Measurements from ENCODE around the gene POU3F1.

Gene POU3F1

DNA sequence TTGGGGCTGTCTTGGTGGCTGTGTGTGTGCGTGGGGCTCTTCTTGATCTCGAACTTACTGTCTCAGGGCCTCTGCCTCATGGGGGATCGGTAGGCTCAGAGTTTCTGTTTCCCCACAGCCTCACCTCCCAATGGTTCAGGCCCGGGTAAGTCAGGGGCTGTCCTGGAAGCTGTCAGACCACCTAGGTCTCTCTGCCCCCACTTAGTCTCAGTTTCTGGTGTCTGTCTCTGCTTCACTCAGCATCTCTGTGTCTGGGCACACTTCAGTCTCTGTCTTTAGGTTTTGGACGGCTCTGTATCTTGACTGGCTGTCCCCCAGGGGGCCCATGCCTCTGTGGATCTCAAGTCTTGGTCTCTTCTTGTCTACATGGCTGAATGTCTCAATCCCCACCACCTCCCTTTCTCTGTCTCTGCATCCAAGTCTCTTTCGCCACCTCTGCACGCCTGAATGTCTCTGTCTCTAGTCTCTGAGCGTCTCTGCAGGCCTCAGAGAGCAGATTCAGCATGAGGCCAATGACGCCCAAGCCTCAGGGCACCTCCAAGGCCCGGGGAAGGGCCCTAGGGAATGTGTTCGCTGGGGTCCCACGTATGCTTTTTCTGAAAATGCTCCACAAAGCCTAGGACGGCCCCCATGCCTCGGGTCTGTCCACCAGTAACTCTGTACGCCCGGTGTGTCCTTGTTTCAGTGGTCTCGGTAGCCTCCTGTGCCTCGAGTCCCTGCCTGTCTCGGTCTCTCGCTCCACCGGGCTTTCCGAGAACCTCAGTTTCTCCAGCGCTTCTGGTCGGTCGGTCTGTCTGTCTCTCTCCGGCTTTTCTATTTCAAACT lies 42.1 kb downstream of the POU3F1 start:
- DNase-seq (ENCODE audit: low read depth) = no peak
- H3K4me3 ChIP-seq (ENCODE audit: low read length) = peak overlapping the region; percentile 77
- TF ChIP-seq, protein P1, sequence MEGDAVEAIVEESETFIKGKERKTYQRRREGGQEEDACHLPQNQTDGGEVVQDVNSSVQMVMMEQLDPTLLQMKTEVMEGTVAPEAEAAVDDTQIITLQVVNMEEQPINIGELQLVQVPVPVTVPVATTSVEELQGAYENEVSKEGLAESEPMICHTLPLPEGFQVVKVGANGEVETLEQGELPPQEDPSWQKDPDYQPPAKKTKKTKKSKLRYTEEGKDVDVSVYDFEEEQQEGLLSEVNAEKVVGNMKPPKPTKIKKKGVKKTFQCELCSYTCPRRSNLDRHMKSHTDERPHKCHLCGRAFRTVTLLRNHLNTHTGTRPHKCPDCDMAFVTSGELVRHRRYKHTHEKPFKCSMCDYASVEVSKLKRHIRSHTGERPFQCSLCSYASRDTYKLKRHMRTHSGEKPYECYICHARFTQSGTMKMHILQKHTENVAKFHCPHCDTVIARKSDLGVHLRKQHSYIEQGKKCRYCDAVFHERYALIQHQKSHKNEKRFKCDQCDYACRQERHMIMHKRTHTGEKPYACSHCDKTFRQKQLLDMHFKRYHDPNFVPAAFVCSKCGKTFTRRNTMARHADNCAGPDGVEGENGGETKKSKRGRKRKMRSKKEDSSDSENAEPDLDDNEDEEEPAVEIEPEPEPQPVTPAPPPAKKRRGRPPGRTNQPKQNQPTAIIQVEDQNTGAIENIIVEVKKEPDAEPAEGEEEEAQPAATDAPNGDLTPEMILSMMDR (IDR thresholded peaks at IDR 0.05; ENCODE audit: insufficient read depth, low read depth, low read length, missing control alignments) = no peak

DNA sequence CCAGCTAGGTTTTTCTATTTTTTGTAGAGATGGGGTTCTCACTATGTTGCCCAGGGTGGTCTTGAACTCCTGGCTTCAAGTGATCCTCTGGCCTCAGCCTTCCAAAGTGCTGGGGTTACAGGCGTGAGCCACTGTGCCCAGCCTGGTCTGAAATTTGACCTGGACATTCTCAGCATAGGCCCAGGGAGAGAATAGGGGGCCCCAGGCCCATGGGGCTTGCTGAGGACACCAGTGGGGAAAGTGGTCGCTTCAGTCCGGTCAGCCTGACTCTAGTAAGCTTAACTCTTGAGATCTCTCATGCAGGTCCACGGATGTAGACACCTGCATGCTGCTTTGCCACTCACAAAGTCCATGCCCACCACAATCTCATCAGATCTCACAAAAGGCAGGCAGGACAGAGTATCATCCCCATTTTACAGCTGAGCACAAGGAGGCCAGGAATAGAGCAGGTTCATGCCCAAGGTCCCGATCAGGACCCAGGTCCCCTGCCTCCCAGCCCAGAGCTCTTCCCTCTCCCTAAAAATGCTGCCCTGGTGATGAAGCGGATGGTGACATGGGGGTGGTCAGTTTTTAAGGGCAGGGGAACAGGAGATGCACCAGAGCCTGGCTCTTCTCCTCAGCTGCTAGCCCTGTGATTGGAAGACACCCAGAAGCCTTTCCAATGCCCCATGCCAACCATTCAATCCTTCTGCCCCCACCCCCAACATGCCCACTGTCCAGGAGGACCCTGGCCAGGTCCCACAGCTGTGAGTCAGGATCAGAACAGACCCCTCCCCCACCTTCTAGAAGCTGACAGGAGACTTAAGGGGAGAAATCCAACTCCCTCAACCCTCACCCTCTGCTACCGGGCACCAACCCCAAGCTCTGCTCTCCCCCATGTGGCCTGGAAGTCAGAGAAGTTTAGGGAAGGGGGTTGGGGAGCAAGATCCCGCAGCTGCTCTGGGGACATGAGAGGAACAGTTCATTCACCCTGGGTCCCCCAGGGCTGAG lies 43.0 kb downstream of the POU3F1 start:
- no peak for DNase-seq (ENCODE audit: low read depth)
- H3K4me3 ChIP-seq (ENCODE audit: low read length) = peak overlapping the region; percentile 77
- TF ChIP-seq, protein P1 (IDR thresholded peaks at IDR 0.05; ENCODE audit: insufficient read depth, low read depth, low read length, missing control alignments) = no peak

DNA sequence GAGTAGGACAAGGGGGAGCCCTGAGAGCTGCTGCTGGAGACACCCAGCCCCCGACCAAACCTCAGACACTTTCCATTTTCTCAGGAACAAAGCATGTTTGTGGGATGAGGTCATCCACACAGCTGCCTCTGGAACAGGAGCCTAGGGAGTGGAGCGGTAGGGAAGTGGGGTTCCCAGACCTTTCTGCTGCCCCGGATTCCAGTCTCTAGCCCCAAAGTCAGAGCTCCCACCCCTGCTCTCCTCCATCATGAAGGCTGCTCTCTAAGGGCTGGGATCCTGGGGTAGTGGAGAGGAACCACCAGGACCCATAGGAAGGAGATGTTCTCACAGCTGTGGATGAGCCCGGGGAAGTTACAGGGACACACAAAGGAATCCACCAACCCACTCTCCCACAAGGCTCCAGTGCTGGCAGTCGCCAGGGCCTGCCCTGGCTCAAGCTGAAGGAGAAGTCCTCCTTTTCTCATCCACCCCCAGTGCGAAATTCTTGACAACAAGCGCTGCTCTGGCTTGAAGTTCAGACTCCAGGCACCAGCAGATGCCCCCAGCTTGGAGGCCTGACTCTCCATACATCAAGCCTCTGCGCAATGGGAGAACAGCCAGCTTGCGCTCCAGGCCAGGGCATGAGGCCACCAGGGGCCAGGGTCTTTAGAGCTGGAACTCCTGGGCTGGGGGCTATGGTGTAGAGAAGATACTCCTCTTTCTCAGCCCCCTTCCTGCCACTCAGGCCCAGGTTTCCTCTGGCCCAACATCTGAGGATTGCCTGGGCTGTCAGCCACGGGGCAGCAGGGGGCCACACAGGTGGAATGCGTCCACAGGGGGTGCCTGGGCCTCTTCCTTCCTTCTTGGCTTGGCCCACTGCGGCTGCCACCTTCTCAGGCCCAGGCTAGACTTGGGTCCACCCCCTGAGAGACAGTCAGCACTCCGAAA lies 45.8 kb downstream of the POU3F1 start:
- no peak overlapping the region for H3K4me3 ChIP-seq (ENCODE audit: low read length)
- TF ChIP-seq, protein P1 (IDR thresholded peaks at IDR 0.05; ENCODE audit: insufficient read depth, low read depth, low read length, missing control alignments) = no peak
- peak; percentile 51 for DNase-seq (ENCODE audit: low read depth)

DNA sequence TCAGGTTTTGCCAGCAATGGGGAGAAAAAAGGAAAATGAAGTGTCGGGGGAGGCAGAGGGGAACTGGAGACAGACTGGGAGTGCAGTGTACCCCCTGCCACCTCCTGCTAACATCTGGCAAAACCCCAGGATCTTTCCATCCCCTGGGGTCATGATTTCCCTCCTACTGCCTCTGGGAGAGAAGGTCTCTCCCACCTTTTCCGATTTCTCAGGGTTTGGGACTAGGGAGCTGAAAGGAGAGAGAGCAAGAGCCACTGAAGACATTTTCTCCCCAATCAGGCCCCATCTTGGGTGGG lies 46.4 kb downstream of the POU3F1 start:
- DNase-seq (ENCODE audit: low read depth) = no peak
- H3K4me3 ChIP-seq (ENCODE audit: low read length) = no peak overlapping the region
- TF ChIP-seq, protein P1 (IDR thresholded peaks at IDR 0.05; ENCODE audit: insufficient read depth, low read depth, low read length, missing control alignments) = no peak

DNA sequence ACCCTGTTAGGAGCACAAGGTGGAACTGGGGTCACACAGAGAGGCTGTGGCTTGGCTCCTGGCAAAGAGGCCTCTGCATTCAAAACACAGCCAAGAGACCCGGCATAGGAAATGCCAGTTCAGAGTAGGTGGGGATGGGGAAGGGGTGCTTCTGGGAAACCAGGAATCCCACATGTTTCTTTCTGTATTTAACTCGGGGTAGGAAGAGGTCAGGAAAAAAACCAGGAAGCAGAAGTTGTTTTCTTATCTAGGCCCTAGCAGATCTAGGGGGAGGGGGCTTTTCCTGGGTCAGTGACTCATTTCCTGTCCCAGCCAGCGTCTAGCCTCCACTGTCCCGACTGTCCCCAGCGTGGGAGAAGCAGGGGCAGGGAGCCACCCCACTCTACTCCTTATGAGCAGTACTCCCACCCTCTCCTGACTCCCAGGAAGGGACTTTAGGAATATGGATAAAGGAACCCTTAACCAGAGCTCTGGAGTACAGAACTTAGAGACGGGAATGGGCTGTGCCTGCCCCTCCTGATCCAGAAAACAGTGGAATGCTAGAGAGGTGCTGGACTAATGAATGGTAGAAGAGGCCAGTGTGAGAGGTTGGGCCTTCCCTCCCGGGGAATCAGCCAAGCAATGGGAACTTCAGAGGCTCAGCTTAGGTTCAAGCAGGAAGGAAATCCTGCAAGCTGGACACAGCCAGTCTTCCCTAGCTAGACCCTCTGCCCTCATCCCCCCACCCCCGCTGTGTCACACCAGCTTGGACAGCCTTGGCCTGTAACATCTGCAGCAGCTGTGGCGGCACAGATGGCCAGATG lies 47.0 kb downstream of the POU3F1 start:
- TF ChIP-seq, protein P1 (IDR thresholded peaks at IDR 0.05; ENCODE audit: insufficient read depth, low read depth, low read length, missing control alignments) = no peak
- no peak for DNase-seq (ENCODE audit: low read depth)
- no peak overlapping the region for H3K4me3 ChIP-seq (ENCODE audit: low read length)
